Measurements from ENCODE around the gene DPYSL5. TPM values are rescaled to one million over a fixed set of nuclear protein-coding genes. Genes with fewer than 3 reads are reported as not detected.

Gene DPYSL5
- total RNA-seq, 6 donors from 2014 or later, result not detected

- no peak overlapping the region for H3K27ac ChIP-seq
- peaks cover 0 to 4% (median 0%) of the 10 kb centered on the region in 4 donors for H3K27me3 ChIP-seq
- 63 to 71% methylated on average over 10 of the region's 10 CpGs for WGBS, 2 donors
- H3K9me3 ChIP-seq, result no peaks in the 10 kb centered on the region
- no peak overlapping the region for H3K4me3 ChIP-seq
- TF ChIP-seq CTCF (IDR thresholded peaks at IDR 0.05) (no peak), POLR2AphosphoS5 (IDR thresholded peaks at IDR 0.05) (no peak), EP300 (IDR thresholded peaks at IDR 0.05) (no peak), POLR2A (IDR thresholded peaks at IDR 0.05) (no peak)
- DNase-seq, result no peak
- H3K36me3 ChIP-seq, result no peaks in the 10 kb centered on the region
- no peak for ATAC-seq (ENCODE audit: low FRiP score in 2 of 2)
- no peaks in the 10 kb centered on the region for H3K4me1 ChIP-seq
These were observed 66.2 kb downstream of the DPYSL5 start for GRCh38 chr2:26913999-26914658.

DNA sequence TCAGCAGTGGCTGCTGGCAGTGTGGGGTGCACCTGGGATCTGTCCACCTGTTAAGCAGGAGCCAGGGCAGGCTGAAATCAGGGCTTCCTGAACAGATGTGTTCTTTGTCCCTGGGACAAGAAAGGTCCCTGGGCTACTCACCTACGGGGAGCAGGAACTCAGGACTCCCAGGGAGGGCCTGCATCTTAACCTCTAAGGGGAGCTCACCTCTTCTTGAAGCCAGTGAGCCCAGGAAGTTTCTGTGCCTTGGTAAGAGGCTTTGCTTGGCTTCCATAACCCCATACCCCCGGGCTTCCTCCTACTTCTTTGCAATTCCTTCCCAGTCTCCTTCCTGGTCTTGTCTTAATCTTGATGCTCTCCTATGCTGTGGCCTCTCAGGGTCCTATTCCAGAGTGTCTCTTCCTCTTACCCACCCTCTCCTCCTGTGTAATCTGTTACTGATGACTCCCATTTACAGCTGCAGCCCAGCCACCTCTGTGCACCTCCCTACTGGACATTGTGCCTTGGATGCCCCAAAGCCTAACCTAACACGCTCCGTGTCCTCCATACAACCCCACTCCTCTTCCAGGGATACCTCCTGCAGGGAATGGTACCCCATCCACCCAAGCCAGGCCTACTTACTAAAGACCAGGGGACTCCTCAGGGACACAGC is 66.9 kb downstream of the DPYSL5 start:
- Histone ChIP-seq H3K4me3 (no peak overlapping the region), H3K9me3 (no peaks in the 10 kb centered on the region), H3K27me3 (peaks cover 0 to 4% (median 0%) of the 10 kb centered on the region in 4 donors), H3K4me1 (no peaks in the 10 kb centered on the region), H3K36me3 (no peaks in the 10 kb centered on the region), H3K27ac (no peak overlapping the region)
- DNase-seq (no peak), ATAC-seq (ENCODE audit: low FRiP score in 2 of 2) (no peak)
- TF ChIP-seq EP300 (IDR thresholded peaks at IDR 0.05) (no peak), POLR2AphosphoS5 (IDR thresholded peaks at IDR 0.05) (no peak), CTCF (IDR thresholded peaks at IDR 0.05) (no peak), POLR2A (IDR thresholded peaks at IDR 0.05) (no peak)
- 61 to 77% methylated on average over 4 of the region's 4 CpGs for WGBS, 2 donors

GRCh38 chr2:26915316-26915715 is 67.4 kb downstream of the DPYSL5 start:
- WGBS, 2 donors, result 88 to 89% methylated on average over 5 of the region's 5 CpGs
- no peaks in the 10 kb centered on the region for H3K4me1 ChIP-seq
- no peak for ATAC-seq (ENCODE audit: low FRiP score in 2 of 2)
- no peak for TF ChIP-seq EP300 (IDR thresholded peaks at IDR 0.05)
- no peak for TF ChIP-seq POLR2A (IDR thresholded peaks at IDR 0.05)
- TF ChIP-seq CTCF (IDR thresholded peaks at IDR 0.05), result no peak
- TF ChIP-seq POLR2AphosphoS5 (IDR thresholded peaks at IDR 0.05), result no peak
- no peak overlapping the region for H3K4me3 ChIP-seq
- H3K36me3 ChIP-seq, result no peaks in the 10 kb centered on the region
- DNase-seq, result no peak
- no peak overlapping the region for H3K27ac ChIP-seq
- no peaks in the 10 kb centered on the region for H3K9me3 ChIP-seq
- H3K27me3 ChIP-seq, result peaks cover 0 to 4% (median 0%) of the 10 kb centered on the region in 4 donors

DNA sequence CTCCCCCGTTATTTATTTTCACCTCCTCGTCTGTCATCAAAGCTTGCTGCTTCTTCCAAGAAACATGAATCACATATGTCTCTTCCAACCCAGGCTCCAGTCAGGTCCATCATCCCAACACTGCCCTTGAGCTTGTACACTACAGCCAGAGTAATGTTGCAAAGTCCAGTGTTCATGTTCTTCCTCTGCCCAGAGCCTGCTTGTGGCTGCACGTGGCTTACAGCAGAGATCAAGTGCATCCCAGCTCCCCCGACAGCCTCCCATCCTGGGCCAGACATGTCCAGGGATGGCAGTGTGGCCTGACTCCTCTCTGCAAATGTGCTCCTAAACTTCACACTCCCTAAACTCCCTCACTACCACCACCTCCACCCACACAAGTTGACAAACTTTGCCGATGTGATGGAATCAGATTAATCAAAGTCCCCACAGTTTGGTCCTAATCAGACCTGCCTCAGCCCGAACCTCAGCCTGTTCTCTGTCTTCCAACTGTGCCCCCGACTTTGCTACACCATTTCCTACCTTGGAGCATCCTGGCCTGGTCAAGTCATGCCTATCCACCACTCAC is 68.3 kb downstream of the DPYSL5 start:
- 65 to 74% methylated on average over 7 of the region's 7 CpGs for WGBS, 2 donors
- H3K4me3 ChIP-seq, result no peak overlapping the region
- TF ChIP-seq EP300 (IDR thresholded peaks at IDR 0.05) (no peak), POLR2AphosphoS5 (IDR thresholded peaks at IDR 0.05) (no peak), CTCF (IDR thresholded peaks at IDR 0.05) (no peak), POLR2A (IDR thresholded peaks at IDR 0.05) (no peak)
- no peaks in the 10 kb centered on the region for H3K4me1 ChIP-seq
- no peaks in the 10 kb centered on the region for H3K36me3 ChIP-seq
- H3K27ac ChIP-seq, result no peak overlapping the region
- DNase-seq (no peak), ATAC-seq (ENCODE audit: low FRiP score in 2 of 2) (no peak)
- H3K9me3 ChIP-seq, result no peaks in the 10 kb centered on the region
- peaks cover 0 to 4% (median 0%) of the 10 kb centered on the region in 4 donors for H3K27me3 ChIP-seq
